Colonic mucosa (tissue), 4 donors: ENCODE measurements around the gene CASKIN2. TPM values are rescaled to one million over a fixed set of nuclear protein-coding genes. Genes with fewer than 3 reads are reported as not detected.

Source experiments
- DNase-seq: peaks from one replicate; pipeline ENCODE4 v3.0.0-alpha.2; 2020
- H3K27ac ChIP-seq: fragments of 200-600 bp; one replicate; pipeline ENCODE4 v1.8.0; 2021
- H3K27me3 ChIP-seq: fragments of 200-600 bp; one replicate; pipeline ENCODE4 v1.8.0; 2021
- H3K36me3 ChIP-seq: fragments of 200-600 bp; one replicate; pipeline ENCODE4 v1.8.0; 2021
- H3K4me1 ChIP-seq: fragments of 200-600 bp; one replicate; pipeline ENCODE4 v1.8.0; 2021; ENCODE audit warnings: mild to moderate bottlenecking
- H3K4me3 ChIP-seq: fragments of 200-600 bp; one replicate; pipeline ENCODE4 v1.8.0; 2021
- H3K9ac ChIP-seq, 2 donors: one replicate each; pipeline ENCODE4 v1.7.0; 2013; ENCODE audit warnings: control low read depth in 2 of 2, low read depth in 2 of 2, low read length in 2 of 2
- H3K9me3 ChIP-seq: fragments of 200-600 bp; one replicate; pipeline ENCODE4 v1.8.0; 2021
- CTCF ChIP-seq: fragments of 200-600 bp; IDR thresholded peaks from one replicate; pipeline ENCODE4 v1.8.0; 2022; ENCODE audit warnings: antibody characterized with exemption, mild to moderate bottlenecking
- intact Hi-C: fragments of 100-400 bp; cut with DNase I; formaldehyde crosslinking; loops from one replicate; pipeline ENCODE4 v1.14.1; 2022
- total RNA-seq, 2 donors: library from RNA; stranded (reverse); fragmentation: NEBNext Ultra II Directional in 1 of 2; extraction: Animal tissue kit (Norgen Biotek cat#: 25700) in 1 of 2; gene quantifications; one replicate each; pipeline ENCODE4 v1.2.1, GENCODE V29; 2021
- donor health status: healthy.
- donor health status: DM: no; HTN: no; CAD: no.
- donor health status: DM: no; HTN: no; CAD: no.

CASKIN2 gene
- total RNA-seq, 2 donors from 2014 or later, result 26.5 to 28.6 TPM

- peak; percentile 61 for DNase-seq
- Histone ChIP-seq H3K27me3 (no peaks in the 10 kb centered on the region), H3K27ac (peak overlapping the region; percentile 78), H3K4me3 (peak overlapping the region; percentile 94), H3K9ac (peak overlapping the region; percentile 70 to 87), H3K36me3 (no peaks in the 10 kb centered on the region), H3K9me3 (no peaks in the 10 kb centered on the region), H3K4me1 (peaks cover 15% of the 10 kb centered on the region)
- TF ChIP-seq CTCF, result no peak
- intact Hi-C loops, result no loop called here
Measured at GRCh38 chr17:75517297-75517865, 2.0 kb upstream of the CASKIN2 start.

- Histone ChIP-seq H3K9ac (peak overlapping the region; percentile 70 to 87), H3K27ac (peak overlapping the region; percentile 78), H3K4me1 (peaks cover 21% of the 10 kb centered on the region), H3K36me3 (no peaks in the 10 kb centered on the region), H3K9me3 (no peaks in the 10 kb centered on the region), H3K4me3 (peak overlapping the region; percentile 94), H3K27me3 (no peaks in the 10 kb centered on the region)
- intact Hi-C loops, result no loop called here
- no peak for TF ChIP-seq CTCF
- no peak for DNase-seq
Measured at GRCh38 chr17:75516619-75517296, 1.4 kb upstream of the CASKIN2 start.

GRCh38 chr17:75516255-75516618 is 900 bp upstream of the CASKIN2 start, which contains the start of gene TSEN54:
TSS of gene TSEN54 (plus strand) at chr17:75516528. CDS start at chr17:75516561, 33 bp downstream.
- peak within 1 kb of the TSS; percentile 87 to 90 for H3K9ac ChIP-seq
- H3K27ac ChIP-seq, result peak within 1 kb of the TSS; percentile 78
- DNase-seq, result peak; percentile 96
- peaks cover 23% of the 10 kb centered on the region for H3K4me1 ChIP-seq
- H3K36me3 ChIP-seq, result no peaks in the 10 kb centered on the region
- intact Hi-C loops, result no loop called here
- peak within 1 kb of the TSS; percentile 94 for H3K4me3 ChIP-seq
- H3K27me3 ChIP-seq, result no peaks in the 10 kb centered on the region
- no peak for TF ChIP-seq CTCF
- no peaks in the 10 kb centered on the region for H3K9me3 ChIP-seq

GRCh38 chr17:75514919-75515495 is 330 bp downstream of the CASKIN2 start:
- no peak for DNase-seq
- Histone ChIP-seq H3K9ac (peak overlapping the region; percentile 80 to 90), H3K36me3 (no peaks in the 10 kb centered on the region), H3K9me3 (no peaks in the 10 kb centered on the region), H3K4me1 (peaks cover 23% of the 10 kb centered on the region), H3K27me3 (no peaks in the 10 kb centered on the region), H3K27ac (peak overlapping the region; percentile 42), H3K4me3 (peak overlapping the region; percentile 94)
- intact Hi-C loops, result loop anchor here (5.0 kb wide), 1 partner anchor 88 kb away; no protein-coding TSS in a partner anchor
- no peak for TF ChIP-seq CTCF

- no peak for TF ChIP-seq CTCF
- no peak for DNase-seq
- H3K27me3 ChIP-seq, result no peaks in the 10 kb centered on the region
- H3K4me1 ChIP-seq, result peaks cover 23% of the 10 kb centered on the region
- no peaks in the 10 kb centered on the region for H3K9me3 ChIP-seq
- intact Hi-C loops, result loop anchor here (5.0 kb wide), 1 partner anchor 87 kb away; no protein-coding TSS in a partner anchor
- H3K9ac ChIP-seq, result peak overlapping the region; percentile 80 to 90
- H3K36me3 ChIP-seq, result no peaks in the 10 kb centered on the region
- no peak overlapping the region for H3K27ac ChIP-seq
- peak overlapping the region; percentile 94 for H3K4me3 ChIP-seq
Measured at GRCh38 chr17:75514299-75514918, 928 bp downstream of the CASKIN2 start.
